A549 (cell line): ENCODE measurements around the gene GNAL. TPM values are rescaled to one million over a fixed set of nuclear protein-coding genes. Genes with fewer than 3 reads are reported as not detected.

ENCODE experiments used
- ATAC-seq, 2 experiments: fragments of 200-7000 bp in 1 of 2; fragments of >200 bp in 1 of 2; cut with Nextera tagmentation in 1 of 2; cut with Tn5 transposase in 1 of 2; 3 replicates each; pipeline versions ENCODE4 v1.8.0 to v1.9.1; 2018 to 2020; ENCODE audit warnings: mild to moderate bottlenecking in 1 of 2, moderate library complexity in 1 of 2
- CTCF ChIA-PET: fragments of 300-600 bp; sonication (Branson Sonifier 250); formaldehyde crosslinking; extraction: SDS; loops from one replicate; lab custom pipeline; 2021; ENCODE audit warnings: antibody characterized with exemption, inconsistent platforms; lab: Yijun Ruan, JAX
- POLR2A ChIA-PET: fragments of 350-600 bp; formaldehyde crosslinking; extraction: SDS; loops from one replicate; lab custom pipeline; 2021; ENCODE audit warnings: antibody characterized with exemption, inconsistent platforms; lab: Yijun Ruan, JAX
- DNase-seq, 2 experiments: peaks; one replicate each; pipeline versions ENCODE4 v3.0.0 to v3.0.0-alpha.2; 2011 to 2016; ENCODE audit warnings: low read depth in 1 of 2, low spot score in 1 of 2
- FAIRE-seq: peaks from 2 replicates; lab custom pipeline; 2011; peaks lifted over from hg19 to GRCh38; lab: Jason Lieb, UNC
- H3K27ac ChIP-seq, 2 experiments: fragments of >200 bp; sonication (Bioruptor Twin); formaldehyde crosslinking; 3 replicates each; pipeline ENCODE4 v1.5.1; 2016 to 2017
- H3K4me1 ChIP-seq: fragments of >200 bp; sonication (Bioruptor Twin); formaldehyde crosslinking; 3 replicates; pipeline ENCODE4 v1.6.1; 2016
- H3K4me2 ChIP-seq: fragments of >200 bp; sonication (Bioruptor Twin); formaldehyde crosslinking; 3 replicates; pipeline ENCODE4 v1.6.1; 2016
- H3K4me3 ChIP-seq: fragments of >200 bp; sonication (Bioruptor Twin); formaldehyde crosslinking; 3 replicates; pipeline ENCODE4 v1.5.1; 2016
- H3K9me3 ChIP-seq: fragments of >200 bp; sonication (Bioruptor Twin); formaldehyde crosslinking; 3 replicates; pipeline ENCODE4 v1.6.1; 2016
- BHLHE40 ChIP-seq: IDR thresholded peaks from 2 replicates; pipeline ENCODE4 v1.6.1; 2012; ENCODE audit warnings: low read depth, low read length, inconsistent platforms
- CBX2 ChIP-seq: fragments of 200-600 bp; sonication (generic); IDR thresholded peaks from 2 replicates; pipeline ENCODE4 v1.6.1; 2016; ENCODE audit warnings: low read depth, mild to moderate bottlenecking, borderline replicate concordance
- CBX8 ChIP-seq: fragments of 200-600 bp; sonication (generic); IDR thresholded peaks from 2 replicates; pipeline ENCODE4 v1.6.1; 2016
- CHD2 ChIP-seq: fragments of 150-350 bp; IDR thresholded peaks from 2 replicates; pipeline ENCODE4 v1.6.1; 2014; ENCODE audit warnings: low read length; ENCODE audit not compliant: partially characterized antibody
- EHMT2 ChIP-seq: fragments of 200-600 bp; sonication (generic); IDR thresholded peaks from 2 replicates; pipeline ENCODE4 v1.6.1; 2016; ENCODE audit warnings: antibody characterized with exemption, low read depth, mild to moderate bottlenecking, moderate library complexity
- ESRRA ChIP-seq: fragments of 150-350 bp; IDR thresholded peaks from 2 replicates; pipeline ENCODE4 v1.6.1; 2014; ENCODE audit warnings: mild to moderate bottlenecking, low read length, borderline replicate concordance
- FOSL2 ChIP-seq, 2 experiments: fragments of 450-650 bp in 1 of 2; fragments of >200 bp in 1 of 2; sonication (Bioruptor Twin) in 1 of 2; formaldehyde crosslinking; IDR thresholded peaks; 2 replicates each; pipeline versions ENCODE4 v1.5.0 to v1.6.1; 2016 to 2020; ENCODE audit warnings: mild to moderate bottlenecking in 1 of 2, moderate library complexity in 1 of 2
- FOXS1 ChIP-seq: fragments of 250-450 bp; sonication (Bioruptor Pico); IDR thresholded peaks from 2 replicates; pipeline ENCODE4 v1.5.0; 2020; ENCODE audit warnings: mild to moderate bottlenecking, moderate library complexity
- GATA3 ChIP-seq: IDR thresholded peaks from 2 replicates; pipeline ENCODE4 v1.6.1; 2012; ENCODE audit warnings: borderline replicate concordance
- HDAC2 ChIP-seq: fragments of 200-600 bp; sonication (generic); IDR thresholded peaks from 2 replicates; pipeline ENCODE4 v1.6.1; 2016
- HOXB13 ChIP-seq: fragments of 250-450 bp; sonication (Bioruptor Pico); IDR thresholded peaks from 2 replicates; pipeline ENCODE4 v1.5.0; 2020; ENCODE audit warnings: low read depth, mild to moderate bottlenecking, moderate library complexity
- JUNB ChIP-seq: fragments of >200 bp; sonication (Bioruptor Twin); formaldehyde crosslinking; IDR thresholded peaks from 2 replicates; pipeline ENCODE4 v1.6.1; 2016
- MAZ ChIP-seq: fragments of 150-350 bp; IDR thresholded peaks from 2 replicates; pipeline ENCODE4 v1.6.1; 2014; ENCODE audit warnings: antibody characterized with exemption, low read depth, low read length, borderline replicate concordance
- MYC ChIP-seq: IDR thresholded peaks from 2 replicates; pipeline ENCODE4 v1.6.1; 2012; ENCODE audit warnings: mild to moderate bottlenecking, inconsistent platforms, low read length, improper control_type of control experiment, borderline replicate concordance
- NPAS2 ChIP-seq: fragments of 250-450 bp; sonication (Bioruptor Pico); IDR thresholded peaks from 2 replicates; pipeline ENCODE4 v1.8.0; 2022; ENCODE audit warnings: mild to moderate bottlenecking, moderate library complexity, borderline replicate concordance
- NR3C1 ChIP-seq: fragments of >200 bp; sonication (Bioruptor Twin); formaldehyde crosslinking; IDR thresholded peaks from 3 replicates; pipeline ENCODE4 v1.6.1; 2017
- PBX3 ChIP-seq: IDR thresholded peaks from 2 replicates; pipeline ENCODE4 v1.6.1; 2012
- PHF8 ChIP-seq: fragments of 200-600 bp; sonication (generic); IDR thresholded peaks from 2 replicates; pipeline ENCODE4 v1.6.1; 2016; ENCODE audit warnings: low read depth, mild to moderate bottlenecking, antibody characterized with exemption, moderate library complexity, borderline replicate concordance
- POLR2A ChIP-seq: IDR thresholded peaks from 2 replicates; pipeline ENCODE4 v1.6.1; 2012; ENCODE audit warnings: mild to moderate bottlenecking, low read length
- RCOR1 ChIP-seq: fragments of 150-350 bp; IDR thresholded peaks from 2 replicates; pipeline ENCODE4 v1.6.1; 2014; ENCODE audit warnings: antibody characterized with exemption, low read length, low read depth
- RNF2 ChIP-seq: fragments of 200-600 bp; sonication (generic); IDR thresholded peaks from 2 replicates; pipeline ENCODE4 v1.6.1; 2016; ENCODE audit warnings: low read depth, mild to moderate bottlenecking, antibody characterized with exemption, moderate library complexity, borderline replicate concordance
- SREBF2 ChIP-seq: fragments of 450-650 bp; IDR thresholded peaks from 2 replicates; pipeline ENCODE4 v1.6.1; 2014; ENCODE audit warnings: mild to moderate bottlenecking, moderate library complexity
- TP53 ChIP-seq: fragments of 250-450 bp; sonication (Bioruptor Pico); IDR thresholded peaks from 2 replicates; pipeline ENCODE4 v1.5.0; 2021; ENCODE audit warnings: mild to moderate bottlenecking, moderate library complexity
- WGBS: methylation state at CpG from one replicate; pipeline ENCODE4 v1.1.6; 2017; ENCODE audit errors: missing lambda C conversion rate; 5-methylcytosine and 5-hydroxymethylcytosine counted together
- polyA plus RNA-seq, 4 experiments: library from polyadenylated mRNA; depleted of rRNA in 3 of 4; stranded (reverse); fragments of >200 nt; fragmentation: RNase III in 1 of 4; extraction: RNeasy Plus Mini Kit Qiagen cat#74134 plus additional on column Dnase treatment in 1 of 4; gene quantifications; 2 replicates in 3 of 4; 3 replicates in 1 of 4; pipeline ENCODE4 v1.2.3, GENCODE V29; 2011 to 2017
- TF ChIP-seq, protein P1 (sequence below): fragments of >200 bp; sonication (Bioruptor Twin); formaldehyde crosslinking; IDR thresholded peaks from 3 replicates; pipeline ENCODE4 v1.6.1; 2016
- TF ChIP-seq, protein P2 (sequence below): IDR thresholded peaks from 2 replicates; pipeline ENCODE4 v1.6.1; 2012

The GNAL gene
- polyA plus RNA-seq, 2 of the 4 experiments (the other 2 are of a cell fraction), result 5.1 to 12.9 TPM

DNA sequence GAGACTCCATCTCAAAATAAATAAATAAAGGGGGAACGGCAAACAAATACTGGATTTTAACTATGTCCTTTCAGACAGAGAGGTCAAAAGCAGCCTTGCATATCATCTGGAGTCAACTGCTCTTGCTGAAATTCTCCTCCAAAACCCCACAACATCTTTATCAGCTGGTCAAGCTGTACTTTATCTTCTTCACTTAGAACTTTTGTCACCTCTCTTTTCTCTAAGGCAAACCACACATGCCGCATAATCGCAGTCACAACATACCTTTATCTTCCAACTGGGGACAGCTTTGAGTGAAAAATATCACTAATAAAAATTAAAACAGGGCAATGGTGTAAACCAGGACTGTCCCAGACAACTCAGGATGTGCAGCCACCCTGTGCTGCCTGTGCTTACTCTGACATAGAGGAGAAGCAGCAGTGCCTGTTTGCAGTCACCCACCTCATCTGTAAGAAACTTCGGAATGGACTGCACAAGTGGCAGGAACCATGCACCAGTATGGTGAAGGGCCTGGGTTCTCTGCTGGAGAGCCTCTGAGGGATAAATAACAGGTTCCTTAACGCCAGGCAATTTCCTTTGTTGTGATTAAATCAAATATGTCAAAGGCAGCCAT is 212.9 kb downstream of the GNAL start:
- no peak for ATAC-seq
- Histone ChIP-seq H3K27ac (no peak overlapping the region), H3K9me3 (no peaks in the 10 kb centered on the region), H3K4me2 (no peak overlapping the region), H3K4me3 (no peak overlapping the region), H3K4me1 (peaks cover 15% of the 10 kb centered on the region)
- WGBS, result 92% methylated on average over 5 of the region's 5 CpGs
- no peak for DNase-seq
- CTCF ChIA-PET, result interaction anchor here (0.6 to 1.8 kb wide), 3 partner anchors 35 to 137 kb away, joined by 3 to 5 read pairs (median 4); no protein-coding TSS in a partner anchor
- FAIRE-seq, result no peak
- POLR2A ChIA-PET, result no interaction called here
- no peak for TF ChIP-seq BHLHE40
- TF ChIP-seq ESRRA, result no peak
- no peak for TF ChIP-seq RCOR1
- TF ChIP-seq SREBF2, result no peak
- no peak for TF ChIP-seq EHMT2
- no peak for TF ChIP-seq CHD2
- TF ChIP-seq MAZ, result no peak
- TF ChIP-seq RNF2, result no peak
- no peak for TF ChIP-seq TP53
- TF ChIP-seq NR3C1, result no peak
- TF ChIP-seq PBX3, result no peak
- no peak for TF ChIP-seq CBX2
- TF ChIP-seq GATA3, result no peak
- TF ChIP-seq HDAC2, result no peak
- TF ChIP-seq CBX8, result no peak
- TF ChIP-seq POLR2A, result no peak
- no peak for TF ChIP-seq PHF8
- TF ChIP-seq HOXB13, result no peak
- TF ChIP-seq, protein P1, sequence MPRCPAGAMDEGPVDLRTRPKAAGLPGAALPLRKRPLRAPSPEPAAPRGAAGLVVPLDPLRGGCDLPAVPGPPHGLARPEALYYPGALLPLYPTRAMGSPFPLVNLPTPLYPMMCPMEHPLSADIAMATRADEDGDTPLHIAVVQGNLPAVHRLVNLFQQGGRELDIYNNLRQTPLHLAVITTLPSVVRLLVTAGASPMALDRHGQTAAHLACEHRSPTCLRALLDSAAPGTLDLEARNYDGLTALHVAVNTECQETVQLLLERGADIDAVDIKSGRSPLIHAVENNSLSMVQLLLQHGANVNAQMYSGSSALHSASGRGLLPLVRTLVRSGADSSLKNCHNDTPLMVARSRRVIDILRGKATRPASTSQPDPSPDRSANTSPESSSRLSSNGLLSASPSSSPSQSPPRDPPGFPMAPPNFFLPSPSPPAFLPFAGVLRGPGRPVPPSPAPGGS, result no peak
- TF ChIP-seq, protein P2, sequence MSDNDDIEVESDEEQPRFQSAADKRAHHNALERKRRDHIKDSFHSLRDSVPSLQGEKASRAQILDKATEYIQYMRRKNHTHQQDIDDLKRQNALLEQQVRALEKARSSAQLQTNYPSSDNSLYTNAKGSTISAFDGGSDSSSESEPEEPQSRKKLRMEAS, result no peak

DNA sequence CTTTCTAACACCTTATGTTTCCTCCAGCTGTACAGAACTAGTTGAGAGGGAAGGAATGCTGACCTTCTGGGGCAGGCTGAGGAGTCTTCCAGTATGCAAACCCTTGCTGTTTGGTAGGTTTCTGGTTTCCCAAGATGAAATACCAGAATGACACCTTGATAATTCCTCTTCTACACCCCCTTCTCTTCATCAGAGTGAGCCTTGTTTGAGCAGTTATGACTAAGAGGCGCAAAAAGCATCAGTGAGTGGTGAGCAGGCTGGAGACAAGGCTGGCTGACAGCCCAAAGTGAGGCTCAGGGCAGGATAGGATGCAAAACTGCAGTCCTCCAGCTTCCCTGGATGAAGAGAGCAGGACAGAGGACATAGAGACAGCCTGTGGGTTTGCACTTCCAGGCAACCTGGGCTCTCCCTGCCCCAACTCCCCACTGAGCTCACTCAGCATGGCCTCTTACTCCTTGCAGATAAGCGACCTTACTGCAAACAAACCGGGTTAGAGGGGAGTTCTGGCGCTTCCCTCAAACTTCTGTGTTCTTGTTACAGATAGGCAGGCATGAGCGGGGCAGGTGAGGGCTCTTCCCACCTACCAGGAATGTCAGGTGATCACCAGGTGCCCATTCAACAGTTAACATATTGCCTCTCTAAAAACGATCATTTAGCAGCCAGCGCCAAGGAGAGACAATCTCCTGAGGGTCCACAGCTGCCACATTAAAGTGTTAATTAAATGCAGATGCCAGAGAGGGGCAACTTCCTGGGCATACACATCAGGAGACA is 213.6 kb downstream of the GNAL start:
- 85% methylated on average over 7 of the region's 7 CpGs for WGBS
- no peaks in the 10 kb centered on the region for H3K9me3 ChIP-seq
- DNase-seq (no peak), FAIRE-seq (no peak), ATAC-seq (no peak)
- H3K4me3 ChIP-seq, result no peak overlapping the region
- ChIA-PET CTCF (interaction anchor here (1.4 to 1.8 kb wide), 2 partner anchors 35 to 136 kb away, joined by 4 to 5 read pairs; no protein-coding TSS in a partner anchor), POLR2A (no interaction called here)
- TF ChIP-seq, protein P1, result no peak
- no peak for TF ChIP-seq JUNB
- no peak for TF ChIP-seq NPAS2 (CRISPR knock-in tag)
- TF ChIP-seq FOSL2 (IDR thresholded peaks at IDR 0.05), result no peak
- TF ChIP-seq FOSL2 (CRISPR knock-in tag; IDR thresholded peaks at IDR 0.05), result no peak
- no peak for TF ChIP-seq MYC
- no peak for TF ChIP-seq POLR2A
- TF ChIP-seq FOXS1 (CRISPR knock-in tag), result no peak
- no peak overlapping the region for H3K4me2 ChIP-seq
- H3K4me1 ChIP-seq, result peaks cover 20% of the 10 kb centered on the region
- H3K27ac ChIP-seq, result no peak overlapping the region
